CD4-positive, alpha-beta T cell treated with Interleukin-21 for 1 hour (primary cell): Measurements from ENCODE around the gene LGALS4.
A peak's percentile ranks its signal among the peaks of the same experiment; 100 is the strongest.
"Not testable (repeated sequence)": the region's sequence is repeated elsewhere in the genome, so short reads cannot be mapped to it uniquely, and the experiment has no call there.

Source experiments
- DNase-seq: peaks from one replicate; pipeline ENCODE4 v3.0.0-alpha.2; 2020

LGALS4 gene

GRCh38 chr19:38793671-38794070 lies 19.1 kb downstream of the LGALS4 start:
- no peak for DNase-seq

- DNase-seq = no peak
Observed at GRCh38 chr19:38793177-38793576, 19.6 kb downstream of the LGALS4 start.

- DNase-seq = peak; percentile 44
Observed at GRCh38 chr19:38792250-38793111, 20.3 kb downstream of the LGALS4 start.

- DNase-seq = not testable (repeated sequence)
Observed at GRCh38 chr19:38791451-38792064, 21.2 kb downstream of the LGALS4 start.

GRCh38 chr19:38790507-38791403 lies 22.0 kb downstream of the LGALS4 start:
- DNase-seq = not testable (repeated sequence)

- no peak for DNase-seq
Observed at GRCh38 chr19:38788478-38789243, 24.1 kb downstream of the LGALS4 start, which contains the start of gene LGALS7B. LGALS7B (plus strand) TSS chr19:38789200; CDS start chr19:38789227, 27 bp downstream.

- no peak for DNase-seq
Observed at GRCh38 chr19:38786572-38787265, 26.0 kb downstream of the LGALS4 start.

- DNase-seq = not testable (repeated sequence)
Observed at GRCh38 chr19:38786061-38786460, 26.7 kb downstream of the LGALS4 start.

- DNase-seq = no peak
Observed at GRCh38 chr19:38785187-38785699, 27.5 kb downstream of the LGALS4 start.

- DNase-seq = no peak
Observed at GRCh38 chr19:38784224-38784623, 28.5 kb downstream of the LGALS4 start.

- not testable (repeated sequence) for DNase-seq
Observed at GRCh38 chr19:38782212-38782611, 30.5 kb downstream of the LGALS4 start.

- no peak for DNase-seq
Observed at GRCh38 chr19:38781058-38781457, 31.7 kb downstream of the LGALS4 start.

GRCh38 chr19:38780443-38780842 lies 32.3 kb downstream of the LGALS4 start:
- DNase-seq = no peak

GRCh38 chr19:38778733-38779132 lies 34.0 kb downstream of the LGALS4 start:
- DNase-seq = no peak

GRCh38 chr19:38774181-38774950 lies 38.4 kb downstream of the LGALS4 start:
- DNase-seq = no peak

- no peak for DNase-seq
Observed at GRCh38 chr19:38773469-38774177, 39.1 kb downstream of the LGALS4 start, which contains the start of gene LGALS7. LGALS7 (minus strand) TSS chr19:38773517; CDS start chr19:38773492, 25 bp downstream.

GRCh38 chr19:38771569-38771968 lies 41.2 kb downstream of the LGALS4 start:
- DNase-seq = not testable (repeated sequence)

- not testable (repeated sequence) for DNase-seq
Observed at GRCh38 chr19:38770949-38771275, 41.8 kb downstream of the LGALS4 start.

- not testable (repeated sequence) for DNase-seq
Observed at GRCh38 chr19:38770228-38770948, 42.4 kb downstream of the LGALS4 start.
